ENCODE results near the gene OR10S1. TPM values are rescaled to one million over a fixed set of nuclear protein-coding genes. Genes with fewer than 3 reads are reported as not detected.

Gene OR10S1
- total and polyA plus RNA-seq, 2 donors (not counting 3 experiments of a cell fraction or from before 2014, with no cell fraction given), result not detected

DNA sequence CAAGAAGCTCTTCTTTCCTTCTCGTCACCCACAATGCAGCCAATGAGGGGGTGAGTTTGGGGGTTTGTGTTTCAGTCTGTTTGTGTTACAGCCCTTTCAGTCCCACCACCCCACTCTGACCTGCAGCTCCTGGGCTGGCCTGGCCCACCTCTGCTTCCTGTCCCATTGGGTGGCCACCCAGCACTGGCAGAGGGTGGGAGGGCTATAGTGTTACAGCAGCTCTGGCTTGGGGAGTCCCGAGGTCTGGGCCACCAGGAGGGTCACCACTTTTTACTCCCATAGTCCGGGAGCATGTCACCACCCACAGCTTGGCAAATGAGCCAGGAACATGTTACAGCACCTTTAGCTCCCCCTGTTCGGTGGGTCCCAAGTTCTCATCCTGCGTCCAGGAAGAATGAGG, 1.7 kb upstream of the OR10S1 start:
- POLR2A ChIA-PET, result no interaction called here
- BruUV-seq (replicated peaks), result no TSS peak
- no peaks in the 10 kb centered on the region for H3K79me2 ChIP-seq (ENCODE audit: control insufficient read depth, insufficient read depth, low read length)
- no peak overlapping the region for H3K9ac ChIP-seq (replicated peaks; ENCODE audit: extremely low read depth, insufficient read depth, low read length)
- dilution Hi-C loops (cut with MboI; ENCODE audit: extremely low pct_ligation_motif_present, low sequenced_read_pairs), result no loop called here
- no peak overlapping the region for H3K4me2 ChIP-seq (ENCODE audit: insufficient read depth, low read length)
- peaks cover 10% of the 10 kb centered on the region for H3K4me1 ChIP-seq (ENCODE audit: control insufficient read depth, extremely low read depth, insufficient read depth, low read length)
- H3K4me3 ChIP-seq (replicated peaks in 1 of 3; ENCODE audit: insufficient read depth in 1 of 3, low read depth in 1 of 3, low read length in 3 of 3), result no peak overlapping the region
- no peaks in the 10 kb centered on the region for H3K9me3 ChIP-seq (replicated peaks; ENCODE audit: control insufficient read depth, insufficient read depth, low read length)
- no peaks in the 10 kb centered on the region for H3K36me3 ChIP-seq (ENCODE audit: control insufficient read depth in 2 of 2, extremely low read depth in 1 of 2, insufficient read depth in 2 of 2, low read length in 2 of 2)
- no peak for FAIRE-seq
- H3K27me3 ChIP-seq (ENCODE audit: control insufficient read depth in 2 of 2, insufficient read depth in 2 of 2, low read length in 2 of 2), result no peaks in the 10 kb centered on the region
- no peaks in the 10 kb centered on the region for H4K20me1 ChIP-seq (replicated peaks; ENCODE audit: control insufficient read depth, extremely low read depth, insufficient read depth, low read length)
- no peak for TF ChIP-seq CTCF (IDR thresholded peaks at IDR 0.05; ENCODE audit: extremely low read depth in 1 of 2, insufficient read depth in 1 of 2, low read depth in 1 of 2, low read length in 2 of 2)
- TF ChIP-seq, protein P1, sequence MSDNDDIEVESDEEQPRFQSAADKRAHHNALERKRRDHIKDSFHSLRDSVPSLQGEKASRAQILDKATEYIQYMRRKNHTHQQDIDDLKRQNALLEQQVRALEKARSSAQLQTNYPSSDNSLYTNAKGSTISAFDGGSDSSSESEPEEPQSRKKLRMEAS (IDR thresholded peaks at IDR 0.05; ENCODE audit: insufficient read depth, insufficient read length), result no peak
- no peak for TF ChIP-seq GATA2 (IDR thresholded peaks at IDR 0.05; ENCODE audit: insufficient read depth, insufficient read length, low read depth, low read length)
- no peak for TF ChIP-seq JUN (IDR thresholded peaks at IDR 0.05; ENCODE audit: borderline replicate concordance, insufficient read depth, insufficient read length, low read depth)
- TF ChIP-seq POLR2AphosphoS5 (IDR thresholded peaks at IDR 0.05; ENCODE audit: insufficient read depth, low read depth, low read length), result no peak
- no peak for TF ChIP-seq EZH2 (IDR thresholded peaks at IDR 0.05; ENCODE audit: borderline replicate concordance, low read depth, low read length, severe bottlenecking)
- no peak for TF ChIP-seq POLR2A (IDR thresholded peaks at IDR 0.05; ENCODE audit: low read depth, low read length)
- DNase-seq (ENCODE audit: low read depth, low spot score), result no peak
- H3K9me1 ChIP-seq (replicated peaks; ENCODE audit: control insufficient read depth, extremely low read depth, insufficient read depth, low read length), result no peaks in the 10 kb centered on the region
- H3K27ac ChIP-seq (ENCODE audit: insufficient read depth, low read depth, low read length), result no peak overlapping the region
- CTCF ChIA-PET, result no interaction called here
- no peak overlapping the region for H2AFZ ChIP-seq (ENCODE audit: low read depth, low read length)
- intact Hi-C loops (cut with micrococcal nuclease), result no loop called here
